Spleen (tissue), 11 donors: Measurements from ENCODE around the gene FBN1. TPM values are rescaled to one million over a fixed set of nuclear protein-coding genes. Genes with fewer than 3 reads are reported as not detected.

Experiments used
- DNase-seq: peaks from one replicate; pipeline ENCODE4 v3.0.0-alpha.2; 2020
- H3K27ac ChIP-seq, 8 donors: fragments of 200-600 bp; sonication (generic) in 7 of 8; 1 replicate in 4 of 8; 2 replicates in 4 of 8; pipeline versions ENCODE4 v1.5.0 to v1.8.0; 2016 to 2021; ENCODE audit warnings: inconsistent platforms in 4 of 8, mild to moderate bottlenecking in 4 of 8, moderate library complexity in 1 of 8
- H3K27me3 ChIP-seq, 7 donors: fragments of 200-600 bp; sonication (generic) in 6 of 7; replicated peaks in 1 of 7; 1 replicate in 4 of 7; 2 replicates in 3 of 7; pipeline versions ENCODE4 v1.5.0 to v1.8.0; 2016 to 2021; ENCODE audit warnings: inconsistent platforms in 3 of 7, mild to moderate bottlenecking in 1 of 7
- H3K36me3 ChIP-seq, 6 donors: fragments of 200-600 bp; sonication (generic) in 5 of 6; 1 replicate in 4 of 6; 2 replicates in 2 of 6; pipeline versions ENCODE4 v1.5.0 to v1.8.0; 2016 to 2021; ENCODE audit warnings: inconsistent platforms in 2 of 6
- H3K4me1 ChIP-seq, 6 donors: fragments of 200-600 bp; sonication (generic) in 5 of 6; 1 replicate in 3 of 6; 2 replicates in 3 of 6; pipeline versions ENCODE4 v1.5.0 to v1.8.0; 2016 to 2021; ENCODE audit warnings: inconsistent platforms in 3 of 6
- H3K4me3 ChIP-seq, 8 donors: fragments of 200-600 bp; sonication (generic) in 7 of 8; 1 replicate in 4 of 8; 2 replicates in 4 of 8; pipeline versions ENCODE4 v1.5.0 to v1.8.0; 2016 to 2021; ENCODE audit warnings: inconsistent platforms in 4 of 8, mild to moderate bottlenecking in 4 of 8, moderate library complexity in 2 of 8
- H3K9me3 ChIP-seq, 8 donors: fragments of 200-600 bp; sonication (generic) in 7 of 8; 1 replicate in 4 of 8; 2 replicates in 4 of 8; pipeline versions ENCODE4 v1.5.0 to v1.8.0; 2016 to 2021; ENCODE audit warnings: inconsistent platforms in 4 of 8
- CTCF ChIP-seq, 11 experiments: fragments of 200-600 bp in 7 of 11; fragments of 450-650 bp in 4 of 11; sonication (generic) in 4 of 11; IDR thresholded peaks in 8 of 11; conservative IDR thresholded peaks in 3 of 11; 1 replicate in 7 of 11; 2 replicates in 4 of 11; pipeline versions ENCODE4 v1.4.0 to v1.8.0; 2016 to 2021; ENCODE audit warnings: antibody characterized with exemption in 11 of 11, inconsistent platforms in 4 of 11, mild to moderate bottlenecking in 1 of 11
- POLR2A ChIP-seq, 3 donors: fragments of 450-650 bp; IDR thresholded peaks; one replicate each; pipeline ENCODE4 v1.5.1; 2017; ENCODE audit warnings: antibody characterized with exemption in 3 of 3, mild to moderate bottlenecking in 1 of 3
- POLR2AphosphoS5 ChIP-seq, 3 donors: sonication (generic); formaldehyde crosslinking; IDR thresholded peaks; one replicate each; pipeline ENCODE4 v1.5.1; 2017; ENCODE audit warnings: antibody characterized with exemption in 3 of 3
- WGBS, 5 donors: extraction: QIAGEN DNeasy Blood & Tissue Kit in 3 of 5; methylation state at CpG; one replicate each; pipeline versions ENCODE4 v1.1.5 to v1.1.7; 2013 to 2018; 5-methylcytosine and 5-hydroxymethylcytosine counted together
- intact Hi-C: fragments of 100-400 bp; cut with DNase I; formaldehyde crosslinking; loops from one replicate; pipeline ENCODE4 v1.15.0; 2023; ENCODE audit warnings: low total_unique reads
- polyA plus RNA-seq, 3 donors: library from polyadenylated mRNA; stranded (reverse); fragments of 200-250 nt; gene quantifications; one replicate each; pipeline ENCODE4 v1.2.1, GENCODE V29; 2013
- total RNA-seq, 7 donors: library from RNA; depleted of rRNA in 3 of 7; stranded (reverse); fragments of >200 nt in 3 of 7; fragmentation: NEBNext Ultra II Directional in 4 of 7; extraction: Animal tissue kit (Norgen Biotek cat#: 25700) in 4 of 7; gene quantifications; one replicate each; pipeline versions ENCODE4 v1.1.0 to v1.2.1, GENCODE V29; 2016 to 2021
- donor health status: healthy with polysubstance abuse.
- donor health status: DM: no; HTN: no; CAD: no; lungs with moderate emphysema.
- donor health status: DM: no; HTN: no; CAD: no.
- donor health status: Bipolar disorder and iron deficiency.
- donor health status: healthy.
- donor health status: DM: no; HTN: no; CAD: no.
- donor health status: DM: yes; HTN: yes; CAD: no.

Gene FBN1
- total and polyA plus RNA-seq, 10 donors: 3.2 to 139 (median 45.4) TPM

- TF ChIP-seq POLR2A (IDR thresholded peaks at IDR 0.05): no peak
- TF ChIP-seq POLR2AphosphoS5 (IDR thresholded peaks at IDR 0.05): no peak
- no peak for TF ChIP-seq CTCF (IDR thresholded peaks at IDR 0.05 in 8 of 11, conservative IDR thresholded peaks at IDR 0.05 in 3 of 11)
- H3K4me3 ChIP-seq: no peak overlapping the region
- no peaks in the 10 kb centered on the region for H3K36me3 ChIP-seq
- no peak overlapping the region for H3K27ac ChIP-seq
- H3K4me1 ChIP-seq: peaks cover 0 to 4% (median 0%) of the 10 kb centered on the region in 6 donors
- intact Hi-C loops: no loop called here
- DNase-seq: no peak
- no peaks in the 10 kb centered on the region for H3K9me3 ChIP-seq
- WGBS, 5 donors: 90 to 96% (median 92%) methylated on average over 6 of the region's 6 CpGs
- H3K27me3 ChIP-seq: no peaks in the 10 kb centered on the region
Measured at GRCh38 chr15:48584812-48585563, 60.5 kb downstream of the FBN1 start.

GRCh38 chr15:48584090-48584811 lies 61.3 kb downstream of the FBN1 start:
- Histone ChIP-seq H3K4me3 (no peak overlapping the region), H3K36me3 (no peaks in the 10 kb centered on the region), H3K27ac (no peak overlapping the region), H3K9me3 (no peaks in the 10 kb centered on the region), H3K4me1 (peaks cover 0 to 11% (median 2%) of the 10 kb centered on the region in 6 donors), H3K27me3 (no peaks in the 10 kb centered on the region)
- intact Hi-C loops: no loop called here
- 86 to 94% (median 91%) methylated on average over 5 of the region's 5 CpGs for WGBS, 5 donors
- no peak for DNase-seq
- TF ChIP-seq POLR2AphosphoS5 (IDR thresholded peaks at IDR 0.05) (no peak), POLR2A (IDR thresholded peaks at IDR 0.05) (no peak), CTCF (IDR thresholded peaks at IDR 0.05 in 8 of 11, conservative IDR thresholded peaks at IDR 0.05 in 3 of 11) (no peak)

GRCh38 chr15:48582452-48583247 lies 62.9 kb downstream of the FBN1 start:
- intact Hi-C loops: no loop called here
- 75 to 88% (median 82%) methylated on average over 11 of the region's 11 CpGs for WGBS, 5 donors
- H3K9me3 ChIP-seq: no peaks in the 10 kb centered on the region
- peaks cover 0 to 15% (median 4%) of the 10 kb centered on the region in 6 donors for H3K4me1 ChIP-seq
- no peaks in the 10 kb centered on the region for H3K36me3 ChIP-seq
- H3K27me3 ChIP-seq: no peaks in the 10 kb centered on the region
- no peak for DNase-seq
- H3K27ac ChIP-seq: no peak overlapping the region
- H3K4me3 ChIP-seq: no peak overlapping the region
- TF ChIP-seq POLR2A (IDR thresholded peaks at IDR 0.05) (no peak), CTCF (IDR thresholded peaks at IDR 0.05 in 8 of 11, conservative IDR thresholded peaks at IDR 0.05 in 3 of 11) (no peak), POLR2AphosphoS5 (IDR thresholded peaks at IDR 0.05) (no peak)
